IPS-15b (cell line): ENCODE measurements around the gene FAT1.

Experiments
- H3K27me3 ChIP-seq: one replicate; pipeline ENCODE4 v1.6.1; 2013; ENCODE audit warnings: low read length; ENCODE audit not compliant: control insufficient read depth, insufficient read depth
- H3K36me3 ChIP-seq: one replicate; pipeline ENCODE4 v1.6.1; 2013; ENCODE audit warnings: low read length; ENCODE audit not compliant: control insufficient read depth, insufficient read depth
- H3K4me1 ChIP-seq: one replicate; pipeline ENCODE4 v1.6.1; 2013; ENCODE audit warnings: mild to moderate bottlenecking, low read length; ENCODE audit not compliant: control insufficient read depth, insufficient read depth
- H3K4me3 ChIP-seq: one replicate; pipeline ENCODE4 v1.5.1; 2013; ENCODE audit warnings: low read depth, low read length
- H3K9ac ChIP-seq: one replicate; pipeline ENCODE4 v1.6.1; 2013; ENCODE audit warnings: low read depth, mild to moderate bottlenecking, low read length
- H3K9me3 ChIP-seq: one replicate; pipeline ENCODE4 v1.6.1; 2013; ENCODE audit warnings: mild to moderate bottlenecking, low read length; ENCODE audit not compliant: control insufficient read depth, insufficient read depth

Gene FAT1

GRCh38 chr4:186569533-186570192 lies 154.0 kb downstream of the FAT1 start:
- no peaks in the 10 kb centered on the region for H3K27me3 ChIP-seq
- no peaks in the 10 kb centered on the region for H3K36me3 ChIP-seq
- H3K4me1 ChIP-seq, result peaks cover 7% of the 10 kb centered on the region
- no peaks in the 10 kb centered on the region for H3K9me3 ChIP-seq
- no peak overlapping the region for H3K9ac ChIP-seq
- H3K4me3 ChIP-seq, result no peak overlapping the region

- Histone ChIP-seq H3K27me3 (no peaks in the 10 kb centered on the region), H3K36me3 (no peaks in the 10 kb centered on the region), H3K4me3 (no peak overlapping the region), H3K4me1 (peaks cover 7% of the 10 kb centered on the region), H3K9me3 (no peaks in the 10 kb centered on the region), H3K9ac (no peak overlapping the region)
These were observed 157.6 kb downstream of the FAT1 start for GRCh38 chr4:186566068-186566467.

- H3K36me3 ChIP-seq, result no peaks in the 10 kb centered on the region
- H3K4me3 ChIP-seq, result no peak overlapping the region
- H3K27me3 ChIP-seq, result no peaks in the 10 kb centered on the region
- no peaks in the 10 kb centered on the region for H3K9me3 ChIP-seq
- H3K9ac ChIP-seq, result no peak overlapping the region
- no peaks in the 10 kb centered on the region for H3K4me1 ChIP-seq
These were observed 159.9 kb downstream of the FAT1 start for GRCh38 chr4:186563761-186564160.

- H3K9me3 ChIP-seq, result no peaks in the 10 kb centered on the region
- H3K27me3 ChIP-seq, result no peaks in the 10 kb centered on the region
- H3K4me3 ChIP-seq, result no peak overlapping the region
- no peaks in the 10 kb centered on the region for H3K4me1 ChIP-seq
- H3K9ac ChIP-seq, result no peak overlapping the region
- H3K36me3 ChIP-seq, result no peaks in the 10 kb centered on the region
These were observed 161.9 kb downstream of the FAT1 start for GRCh38 chr4:186561748-186562147.

- H3K36me3 ChIP-seq, result no peaks in the 10 kb centered on the region
- H3K27me3 ChIP-seq, result no peaks in the 10 kb centered on the region
- no peaks in the 10 kb centered on the region for H3K4me1 ChIP-seq
- no peak overlapping the region for H3K9ac ChIP-seq
- no peak overlapping the region for H3K4me3 ChIP-seq
- no peaks in the 10 kb centered on the region for H3K9me3 ChIP-seq
These were observed 163.0 kb downstream of the FAT1 start for GRCh38 chr4:186560647-186561046.

- Histone ChIP-seq H3K4me3 (no peak overlapping the region), H3K36me3 (no peaks in the 10 kb centered on the region), H3K4me1 (peaks cover 5% of the 10 kb centered on the region), H3K27me3 (peaks cover 7% of the 10 kb centered on the region), H3K9ac (no peak overlapping the region), H3K9me3 (no peaks in the 10 kb centered on the region)
These were observed 166.2 kb downstream of the FAT1 start for GRCh38 chr4:186557486-186557885.

GRCh38 chr4:186557061-186557460 lies 166.6 kb downstream of the FAT1 start:
- peaks cover 7% of the 10 kb centered on the region for H3K27me3 ChIP-seq
- H3K36me3 ChIP-seq, result no peaks in the 10 kb centered on the region
- H3K9me3 ChIP-seq, result no peaks in the 10 kb centered on the region
- H3K9ac ChIP-seq, result no peak overlapping the region
- no peak overlapping the region for H3K4me3 ChIP-seq
- H3K4me1 ChIP-seq, result peaks cover 5% of the 10 kb centered on the region

GRCh38 chr4:186554914-186555827 lies 168.5 kb downstream of the FAT1 start, which contains the start of gene MTNR1A:
Gene MTNR1A, minus strand, starts transcription at chr4:186555567. Its CDS starts 202 bp downstream, at chr4:186555365.
- no peak within 1 kb of the TSS for H3K9ac ChIP-seq
- peaks cover 7% of the 10 kb centered on the region for H3K27me3 ChIP-seq
- no peaks in the 10 kb centered on the region for H3K36me3 ChIP-seq
- peak within 1 kb of the TSS; percentile 76 for H3K4me3 ChIP-seq
- H3K9me3 ChIP-seq, result no peaks in the 10 kb centered on the region
- peaks cover 5% of the 10 kb centered on the region for H3K4me1 ChIP-seq

- Histone ChIP-seq H3K4me3 (peak overlapping the region; percentile 76), H3K9ac (no peak overlapping the region), H3K36me3 (no peaks in the 10 kb centered on the region), H3K4me1 (peaks cover 5% of the 10 kb centered on the region), H3K9me3 (no peaks in the 10 kb centered on the region), H3K27me3 (peaks cover 7% of the 10 kb centered on the region)
These were observed 169.1 kb downstream of the FAT1 start for GRCh38 chr4:186554539-186554913.

GRCh38 chr4:186553717-186554116 lies 169.9 kb downstream of the FAT1 start:
- Histone ChIP-seq H3K36me3 (no peaks in the 10 kb centered on the region), H3K27me3 (peaks cover 7% of the 10 kb centered on the region), H3K4me3 (no peak overlapping the region), H3K4me1 (peaks cover 5% of the 10 kb centered on the region), H3K9me3 (no peaks in the 10 kb centered on the region), H3K9ac (no peak overlapping the region)

- Histone ChIP-seq H3K9ac (no peak overlapping the region), H3K36me3 (no peaks in the 10 kb centered on the region), H3K4me1 (peaks cover 5% of the 10 kb centered on the region), H3K27me3 (peaks cover 7% of the 10 kb centered on the region), H3K4me3 (no peak overlapping the region), H3K9me3 (no peaks in the 10 kb centered on the region)
These were observed 171.8 kb downstream of the FAT1 start for GRCh38 chr4:186551849-186552248.

GRCh38 chr4:186545436-186545835 lies 178.2 kb downstream of the FAT1 start:
- H3K9me3 ChIP-seq, result no peaks in the 10 kb centered on the region
- H3K4me3 ChIP-seq, result no peak overlapping the region
- no peak overlapping the region for H3K9ac ChIP-seq
- H3K4me1 ChIP-seq, result no peaks in the 10 kb centered on the region
- no peaks in the 10 kb centered on the region for H3K27me3 ChIP-seq
- H3K36me3 ChIP-seq, result no peaks in the 10 kb centered on the region
